HT-29 (cell line): ENCODE measurements around the gene PLA2R1. TPM values are rescaled to one million over a fixed set of nuclear protein-coding genes. Genes with fewer than 3 reads are reported as not detected.
A peak's percentile ranks its signal among the peaks of the same experiment; 100 is the strongest.
"Not testable (repeated sequence)": the region's sequence is repeated elsewhere in the genome, so short reads cannot be mapped to it uniquely, and the experiment has no call there.

ENCODE experiments used
- DNase-seq: peaks from one replicate; pipeline ENCODE4 v3.0.0-alpha.2; 2015; ENCODE audit warnings: low spot score
- total RNA-seq: library from RNA; depleted of rRNA; stranded (reverse); fragments of >200 nt; shearing (Covaris generic); gene quantifications from 2 replicates; pipeline ENCODE4 v1.2.3, GENCODE V29; 2014

PLA2R1 gene
- total RNA-seq, 1 experiment from 2014 or later: 12.2 TPM

- no peak for DNase-seq
These were observed 79.3 kb downstream of the PLA2R1 start for GRCh38 chr2:159982842-159983785.

- DNase-seq: no peak
These were observed 80.1 kb downstream of the PLA2R1 start for GRCh38 chr2:159982270-159982669.

- DNase-seq: no peak
These were observed 85.8 kb downstream of the PLA2R1 start for GRCh38 chr2:159976527-159977160.

GRCh38 chr2:159973325-159973724, 89.1 kb downstream of the PLA2R1 start:
- DNase-seq: no peak

GRCh38 chr2:159971365-159972152, 90.9 kb downstream of the PLA2R1 start:
- DNase-seq: no peak

- DNase-seq: not testable (repeated sequence)
These were observed 91.9 kb downstream of the PLA2R1 start for GRCh38 chr2:159970548-159970947.

GRCh38 chr2:159968279-159968900, 94.0 kb downstream of the PLA2R1 start:
- peak; percentile 42 for DNase-seq

- DNase-seq: no peak
These were observed 98.7 kb downstream of the PLA2R1 start for GRCh38 chr2:159963700-159964099.

GRCh38 chr2:159962513-159962912, 99.9 kb downstream of the PLA2R1 start:
- not testable (repeated sequence) for DNase-seq

GRCh38 chr2:159961451-159961850, 101.0 kb downstream of the PLA2R1 start:
- no peak for DNase-seq

- no peak for DNase-seq
These were observed 101.4 kb downstream of the PLA2R1 start for GRCh38 chr2:159961037-159961436.

- DNase-seq: peak; percentile 42
These were observed 102.0 kb downstream of the PLA2R1 start for GRCh38 chr2:159960414-159960813.

GRCh38 chr2:159959136-159959535, 103.3 kb downstream of the PLA2R1 start:
- no peak for DNase-seq

- no peak for DNase-seq
These were observed 109.1 kb downstream of the PLA2R1 start for GRCh38 chr2:159953136-159953823.

GRCh38 chr2:159946326-159946999, 116.0 kb downstream of the PLA2R1 start:
- no peak for DNase-seq

GRCh38 chr2:159944874-159945273, 117.5 kb downstream of the PLA2R1 start:
- no peak for DNase-seq

- no peak for DNase-seq
These were observed 120.3 kb downstream of the PLA2R1 start for GRCh38 chr2:159942146-159942545.

GRCh38 chr2:159941729-159942128, 120.7 kb downstream of the PLA2R1 start:
- DNase-seq: no peak

- DNase-seq: peak; percentile 45
These were observed 122.5 kb downstream of the PLA2R1 start for GRCh38 chr2:159939946-159940345.

GRCh38 chr2:159938395-159938794, 124.0 kb downstream of the PLA2R1 start:
- DNase-seq: no peak
